HEK293 (cell line): ENCODE results near the gene PIBF1.

Experiments
- HOXA7 ChIP-seq: sonication (generic); formaldehyde crosslinking; IDR thresholded peaks from 2 replicates; pipeline ENCODE4 v1.8.1; 2022; ENCODE audit warnings: missing genetic modification reagents, borderline replicate concordance
- MYNN ChIP-seq: fragments of 450-650 bp; formaldehyde crosslinking; IDR thresholded peaks from 2 replicates; pipeline ENCODE4 v1.5.1; 2016; ENCODE audit warnings: missing biosample characterization, missing genetic modification characterization, borderline replicate concordance
- ZFP41 ChIP-seq: fragments of 450-650 bp; formaldehyde crosslinking; IDR thresholded peaks from 2 replicates; pipeline ENCODE4 v1.5.1; 2016; ENCODE audit warnings: missing biosample characterization, missing genetic modification characterization, borderline replicate concordance
- ZNF114 ChIP-seq: fragments of 450-650 bp; formaldehyde crosslinking; IDR thresholded peaks from 2 replicates; pipeline ENCODE4 v1.5.0; 2017; ENCODE audit warnings: missing biosample characterization, missing genetic modification characterization
- ZNF138 ChIP-seq: fragments of 450-650 bp; formaldehyde crosslinking; IDR thresholded peaks from 2 replicates; pipeline ENCODE4 v1.5.1; 2016; ENCODE audit warnings: missing biosample characterization, missing genetic modification characterization, borderline replicate concordance
- ZNF24 ChIP-seq: fragments of 450-650 bp; formaldehyde crosslinking; IDR thresholded peaks from 2 replicates; pipeline ENCODE4 v1.5.1; 2016; ENCODE audit warnings: missing biosample characterization, missing genetic modification characterization
- ZNF354C ChIP-seq: fragments of 450-650 bp; formaldehyde crosslinking; IDR thresholded peaks from 2 replicates; pipeline ENCODE4 v1.5.1; 2016; ENCODE audit warnings: missing biosample characterization, missing genetic modification characterization, low read depth, borderline replicate concordance
- ZNF449 ChIP-seq: fragments of 450-650 bp; formaldehyde crosslinking; IDR thresholded peaks from 2 replicates; pipeline ENCODE4 v1.5.1; 2017; ENCODE audit warnings: missing biosample characterization, mild to moderate bottlenecking, missing genetic modification characterization, moderate library complexity
- ZNF707 ChIP-seq: fragments of 450-650 bp; formaldehyde crosslinking; IDR thresholded peaks from 2 replicates; pipeline ENCODE4 v1.5.1; 2016; ENCODE audit warnings: missing biosample characterization, missing genetic modification characterization
- ZSCAN5A ChIP-seq: fragments of 450-650 bp; formaldehyde crosslinking; IDR thresholded peaks from 2 replicates; pipeline ENCODE4 v1.5.1; 2016; ENCODE audit warnings: missing biosample characterization, missing genetic modification characterization
- TF ChIP-seq, protein P1 (sequence below): fragments of 450-650 bp; formaldehyde crosslinking; IDR thresholded peaks from 2 replicates; pipeline ENCODE4 v1.5.1; 2016; ENCODE audit warnings: missing biosample characterization, missing genetic modification characterization
- TF ChIP-seq, protein P2 (sequence below): IDR thresholded peaks from 2 replicates; pipeline ENCODE4 v1.6.1; 2011; ENCODE audit warnings: mild to moderate bottlenecking, low read depth, low read length, borderline replicate concordance
- TF ChIP-seq, protein P3 (sequence below): fragments of 450-650 bp; formaldehyde crosslinking; IDR thresholded peaks from 2 replicates; pipeline ENCODE4 v1.5.1; 2016; ENCODE audit warnings: missing biosample characterization, missing genetic modification characterization, low read depth

GRCh38 chr13:72920097-72920496 lies 138.2 kb downstream of the PIBF1 start:
- TF ChIP-seq, protein P1, sequence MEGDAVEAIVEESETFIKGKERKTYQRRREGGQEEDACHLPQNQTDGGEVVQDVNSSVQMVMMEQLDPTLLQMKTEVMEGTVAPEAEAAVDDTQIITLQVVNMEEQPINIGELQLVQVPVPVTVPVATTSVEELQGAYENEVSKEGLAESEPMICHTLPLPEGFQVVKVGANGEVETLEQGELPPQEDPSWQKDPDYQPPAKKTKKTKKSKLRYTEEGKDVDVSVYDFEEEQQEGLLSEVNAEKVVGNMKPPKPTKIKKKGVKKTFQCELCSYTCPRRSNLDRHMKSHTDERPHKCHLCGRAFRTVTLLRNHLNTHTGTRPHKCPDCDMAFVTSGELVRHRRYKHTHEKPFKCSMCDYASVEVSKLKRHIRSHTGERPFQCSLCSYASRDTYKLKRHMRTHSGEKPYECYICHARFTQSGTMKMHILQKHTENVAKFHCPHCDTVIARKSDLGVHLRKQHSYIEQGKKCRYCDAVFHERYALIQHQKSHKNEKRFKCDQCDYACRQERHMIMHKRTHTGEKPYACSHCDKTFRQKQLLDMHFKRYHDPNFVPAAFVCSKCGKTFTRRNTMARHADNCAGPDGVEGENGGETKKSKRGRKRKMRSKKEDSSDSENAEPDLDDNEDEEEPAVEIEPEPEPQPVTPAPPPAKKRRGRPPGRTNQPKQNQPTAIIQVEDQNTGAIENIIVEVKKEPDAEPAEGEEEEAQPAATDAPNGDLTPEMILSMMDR, result no peak
- TF ChIP-seq ZSCAN5A (tag by site-specific recombination) (no peak), HOXA7 (CRISPR knock-in tag) (no peak), ZNF138 (tag by site-specific recombination) (no peak), ZNF114 (no peak), ZNF449 (no peak), ZNF354C (tag by site-specific recombination) (no peak), ZNF24 (tag by site-specific recombination) (no peak), ZFP41 (tag by site-specific recombination) (no peak), MYNN (no peak), ZNF707 (tag by site-specific recombination) (no peak)
- TF ChIP-seq, protein P2, sequence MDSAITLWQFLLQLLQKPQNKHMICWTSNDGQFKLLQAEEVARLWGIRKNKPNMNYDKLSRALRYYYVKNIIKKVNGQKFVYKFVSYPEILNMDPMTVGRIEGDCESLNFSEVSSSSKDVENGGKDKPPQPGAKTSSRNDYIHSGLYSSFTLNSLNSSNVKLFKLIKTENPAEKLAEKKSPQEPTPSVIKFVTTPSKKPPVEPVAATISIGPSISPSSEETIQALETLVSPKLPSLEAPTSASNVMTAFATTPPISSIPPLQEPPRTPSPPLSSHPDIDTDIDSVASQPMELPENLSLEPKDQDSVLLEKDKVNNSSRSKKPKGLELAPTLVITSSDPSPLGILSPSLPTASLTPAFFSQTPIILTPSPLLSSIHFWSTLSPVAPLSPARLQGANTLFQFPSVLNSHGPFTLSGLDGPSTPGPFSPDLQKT, result no peak
- TF ChIP-seq, protein P3, sequence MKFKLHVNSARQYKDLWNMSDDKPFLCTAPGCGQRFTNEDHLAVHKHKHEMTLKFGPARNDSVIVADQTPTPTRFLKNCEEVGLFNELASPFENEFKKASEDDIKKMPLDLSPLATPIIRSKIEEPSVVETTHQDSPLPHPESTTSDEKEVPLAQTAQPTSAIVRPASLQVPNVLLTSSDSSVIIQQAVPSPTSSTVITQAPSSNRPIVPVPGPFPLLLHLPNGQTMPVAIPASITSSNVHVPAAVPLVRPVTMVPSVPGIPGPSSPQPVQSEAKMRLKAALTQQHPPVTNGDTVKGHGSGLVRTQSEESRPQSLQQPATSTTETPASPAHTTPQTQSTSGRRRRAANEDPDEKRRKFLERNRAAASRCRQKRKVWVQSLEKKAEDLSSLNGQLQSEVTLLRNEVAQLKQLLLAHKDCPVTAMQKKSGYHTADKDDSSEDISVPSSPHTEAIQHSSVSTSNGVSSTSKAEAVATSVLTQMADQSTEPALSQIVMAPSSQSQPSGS, result no peak
